ENCODE measurements around the gene PRKAR2A.
"Not testable (repeated sequence)": the region's sequence is repeated elsewhere in the genome, so short reads cannot be mapped to it uniquely, and the experiment has no call there.

DNA sequence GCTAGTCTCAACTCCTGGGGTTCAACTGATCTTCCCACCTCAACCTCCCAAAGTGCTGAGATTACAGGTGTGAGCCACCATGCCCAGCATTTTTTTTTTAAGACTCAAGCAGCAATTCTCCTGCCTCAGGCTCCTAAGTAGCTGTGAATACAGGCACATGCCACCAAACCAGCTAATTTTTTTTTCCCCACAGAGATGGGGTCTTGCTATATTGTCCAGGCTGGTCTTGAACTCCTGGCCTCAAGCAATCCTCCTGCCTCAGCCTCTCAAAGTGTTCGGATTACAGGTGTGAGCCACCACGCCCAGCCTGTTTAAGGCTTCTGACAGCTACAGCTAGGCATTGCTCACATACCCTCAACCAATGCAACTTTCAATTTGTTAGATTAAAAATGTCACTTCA, 54.2 kb downstream of the PRKAR2A start:
- TF ChIP-seq, protein P1, sequence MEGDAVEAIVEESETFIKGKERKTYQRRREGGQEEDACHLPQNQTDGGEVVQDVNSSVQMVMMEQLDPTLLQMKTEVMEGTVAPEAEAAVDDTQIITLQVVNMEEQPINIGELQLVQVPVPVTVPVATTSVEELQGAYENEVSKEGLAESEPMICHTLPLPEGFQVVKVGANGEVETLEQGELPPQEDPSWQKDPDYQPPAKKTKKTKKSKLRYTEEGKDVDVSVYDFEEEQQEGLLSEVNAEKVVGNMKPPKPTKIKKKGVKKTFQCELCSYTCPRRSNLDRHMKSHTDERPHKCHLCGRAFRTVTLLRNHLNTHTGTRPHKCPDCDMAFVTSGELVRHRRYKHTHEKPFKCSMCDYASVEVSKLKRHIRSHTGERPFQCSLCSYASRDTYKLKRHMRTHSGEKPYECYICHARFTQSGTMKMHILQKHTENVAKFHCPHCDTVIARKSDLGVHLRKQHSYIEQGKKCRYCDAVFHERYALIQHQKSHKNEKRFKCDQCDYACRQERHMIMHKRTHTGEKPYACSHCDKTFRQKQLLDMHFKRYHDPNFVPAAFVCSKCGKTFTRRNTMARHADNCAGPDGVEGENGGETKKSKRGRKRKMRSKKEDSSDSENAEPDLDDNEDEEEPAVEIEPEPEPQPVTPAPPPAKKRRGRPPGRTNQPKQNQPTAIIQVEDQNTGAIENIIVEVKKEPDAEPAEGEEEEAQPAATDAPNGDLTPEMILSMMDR (tag by site-specific recombination; IDR thresholded peaks at IDR 0.05): not testable (repeated sequence)
- TF ChIP-seq PRDM1 (tag by site-specific recombination; IDR thresholded peaks at IDR 0.05); ZNF37A (tag by site-specific recombination; IDR thresholded peaks at IDR 0.05); ZNF530 (tag by site-specific recombination; IDR thresholded peaks at IDR 0.05; ENCODE audit: low read depth): not testable (repeated sequence)
- TF ChIP-seq, protein P2, sequence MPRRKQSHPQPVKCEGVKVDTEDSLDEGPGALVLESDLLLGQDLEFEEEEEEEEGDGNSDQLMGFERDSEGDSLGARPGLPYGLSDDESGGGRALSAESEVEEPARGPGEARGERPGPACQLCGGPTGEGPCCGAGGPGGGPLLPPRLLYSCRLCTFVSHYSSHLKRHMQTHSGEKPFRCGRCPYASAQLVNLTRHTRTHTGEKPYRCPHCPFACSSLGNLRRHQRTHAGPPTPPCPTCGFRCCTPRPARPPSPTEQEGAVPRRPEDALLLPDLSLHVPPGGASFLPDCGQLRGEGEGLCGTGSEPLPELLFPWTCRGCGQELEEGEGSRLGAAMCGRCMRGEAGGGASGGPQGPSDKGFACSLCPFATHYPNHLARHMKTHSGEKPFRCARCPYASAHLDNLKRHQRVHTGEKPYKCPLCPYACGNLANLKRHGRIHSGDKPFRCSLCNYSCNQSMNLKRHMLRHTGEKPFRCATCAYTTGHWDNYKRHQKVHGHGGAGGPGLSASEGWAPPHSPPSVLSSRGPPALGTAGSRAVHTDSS (tag by site-specific recombination; IDR thresholded peaks at IDR 0.05): not testable (repeated sequence)
- TF ChIP-seq, protein P3, sequence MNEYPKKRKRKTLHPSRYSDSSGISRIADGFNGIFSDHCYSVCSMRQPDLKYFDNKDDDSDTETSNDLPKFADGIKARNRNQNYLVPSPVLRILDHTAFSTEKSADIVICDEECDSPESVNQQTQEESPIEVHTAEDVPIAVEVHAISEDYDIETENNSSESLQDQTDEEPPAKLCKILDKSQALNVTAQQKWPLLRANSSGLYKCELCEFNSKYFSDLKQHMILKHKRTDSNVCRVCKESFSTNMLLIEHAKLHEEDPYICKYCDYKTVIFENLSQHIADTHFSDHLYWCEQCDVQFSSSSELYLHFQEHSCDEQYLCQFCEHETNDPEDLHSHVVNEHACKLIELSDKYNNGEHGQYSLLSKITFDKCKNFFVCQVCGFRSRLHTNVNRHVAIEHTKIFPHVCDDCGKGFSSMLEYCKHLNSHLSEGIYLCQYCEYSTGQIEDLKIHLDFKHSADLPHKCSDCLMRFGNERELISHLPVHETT (tag by site-specific recombination; IDR thresholded peaks at IDR 0.05): not testable (repeated sequence)
- TF ChIP-seq, protein P4, sequence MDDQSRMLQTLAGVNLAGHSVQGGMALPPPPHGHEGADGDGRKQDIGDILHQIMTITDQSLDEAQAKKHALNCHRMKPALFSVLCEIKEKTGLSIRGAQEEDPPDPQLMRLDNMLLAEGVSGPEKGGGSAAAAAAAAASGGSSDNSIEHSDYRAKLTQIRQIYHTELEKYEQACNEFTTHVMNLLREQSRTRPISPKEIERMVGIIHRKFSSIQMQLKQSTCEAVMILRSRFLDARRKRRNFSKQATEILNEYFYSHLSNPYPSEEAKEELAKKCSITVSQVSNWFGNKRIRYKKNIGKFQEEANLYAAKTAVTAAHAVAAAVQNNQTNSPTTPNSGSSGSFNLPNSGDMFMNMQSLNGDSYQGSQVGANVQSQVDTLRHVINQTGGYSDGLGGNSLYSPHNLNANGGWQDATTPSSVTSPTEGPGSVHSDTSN (CRISPR knock-in tag; IDR thresholded peaks at IDR 0.05): not testable (repeated sequence)

All from HEK293 (cell line).